Gastrocnemius medialis (tissue), 4 donors: ENCODE data around the gene GAR1. TPM values are rescaled to one million over a fixed set of nuclear protein-coding genes. Genes with fewer than 3 reads are reported as not detected.

Experiments
- ATAC-seq, 2 donors: fragments of 150-250 bp; one replicate each; pipeline ENCODE4 v1.9.1; 2016
- DNase-seq, 2 donors: peaks; one replicate each; pipeline ENCODE4 v3.0.0-alpha.2; 2019
- H3K27ac ChIP-seq, 4 donors: fragments of 200-600 bp; sonication (generic); 1 replicate in 1 of 4; 2 replicates in 3 of 4; pipeline ENCODE4 v1.5.1; 2016 to 2018; ENCODE audit warnings: mild to moderate bottlenecking in 2 of 4, moderate library complexity in 1 of 4
- H3K27me3 ChIP-seq, 3 donors: fragments of 200-600 bp; sonication (generic) in 2 of 3; 1 replicate in 1 of 3; 2 replicates in 2 of 3; pipeline versions ENCODE4 v1.5.1 to v1.6.0; 2016 to 2019; ENCODE audit warnings: mild to moderate bottlenecking in 1 of 3, moderate library complexity in 1 of 3
- H3K36me3 ChIP-seq, 2 donors: fragments of 200-600 bp; sonication (generic) in 1 of 2; one replicate each; pipeline ENCODE4 v1.5.1; 2017 to 2018
- H3K4me1 ChIP-seq, 2 donors: fragments of 200-600 bp; sonication (generic) in 1 of 2; one replicate each; pipeline ENCODE4 v1.5.1; 2016 to 2017; ENCODE audit warnings: mild to moderate bottlenecking in 2 of 2
- H3K4me3 ChIP-seq, 4 donors: fragments of 200-600 bp; sonication (generic) in 3 of 4; 1 replicate in 1 of 4; 2 replicates in 3 of 4; pipeline ENCODE4 v1.5.1; 2016 to 2019; ENCODE audit warnings: mild to moderate bottlenecking in 2 of 4
- H3K9me3 ChIP-seq, 3 donors: fragments of 200-600 bp; sonication (generic) in 2 of 3; 1 replicate in 1 of 3; 2 replicates in 2 of 3; pipeline ENCODE4 v1.5.1; 2016 to 2019
- POLR2A ChIP-seq, 2 donors: fragments of 450-650 bp; IDR thresholded peaks; one replicate each; pipeline ENCODE4 v1.6.1; 2017; ENCODE audit warnings: antibody characterized with exemption in 2 of 2, mild to moderate bottlenecking in 2 of 2, moderate library complexity in 2 of 2
- in situ Hi-C, 4 donors: fragments of 200-750 bp; cut with MboI; loops; one replicate each; pipeline versions ENCODE4 v1.15.0 to v1.8.0; 2017; ENCODE audit warnings: low sequenced_read_pairs in 4 of 4
- intact Hi-C: fragments of 100-400 bp; cut with DNase I; formaldehyde crosslinking; loops from one replicate; pipeline ENCODE4 v1.15.1; 2023; ENCODE audit warnings: low total_unique reads
- total RNA-seq, 4 donors: library from RNA; depleted of rRNA; stranded (reverse); fragments of >200 nt; gene quantifications; one replicate each; pipeline versions ENCODE4 v1.1.0 to v1.2.3, GENCODE V29; 2016
- TF ChIP-seq, protein P1 (sequence below), 5 experiments: fragments of 450-650 bp in 3 of 5; fragments of 200-600 bp in 2 of 5; sonication (generic) in 2 of 5; IDR thresholded peaks in 4 of 5; conservative IDR thresholded peaks in 1 of 5; 1 replicate in 4 of 5; 2 replicates in 1 of 5; pipeline ENCODE4 v1.5.1; 2016 to 2019; ENCODE audit warnings: antibody characterized with exemption in 5 of 5, mild to moderate bottlenecking in 3 of 5, moderate library complexity in 3 of 5

Gene GAR1
- total RNA-seq, 4 donors from 2014 or later = 2.8 to 7.2 (median 3.5) TPM

DNA sequence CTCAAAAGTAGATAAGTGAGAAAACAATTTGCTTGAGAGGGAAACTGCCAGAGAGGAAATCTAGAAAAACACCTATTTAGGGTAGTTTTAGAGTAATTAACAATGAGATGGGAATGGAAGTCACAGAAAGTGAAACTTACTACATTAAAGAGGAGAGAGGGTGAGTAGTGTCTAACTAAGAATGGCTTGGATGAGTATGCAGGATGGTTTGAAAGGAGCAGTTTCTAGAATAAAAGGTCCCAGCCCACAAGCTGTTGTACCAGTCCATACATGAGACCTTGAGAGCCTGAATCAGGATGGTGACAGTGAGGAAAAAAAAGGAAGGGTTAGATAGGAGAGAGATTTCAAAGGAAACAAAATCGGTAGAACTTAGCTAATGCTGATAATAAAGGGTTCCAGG, 1.3 kb downstream of the GAR1 start:
- in situ Hi-C loops (loop anchor here (10.0 to 25.0 kb wide), 4 partner anchors 82 to 392 kb away; partner anchors contain the start of genes CASP6 (in 1 of the 4) and PLA2G12A (in 1 of the 4)), intact Hi-C loops (loop anchor here (5.0 kb wide), 3 partner anchors 115 to 385 kb away; partner anchors contain the start of genes CASP6 and SEC24B)
- TF ChIP-seq POLR2A (IDR thresholded peaks at IDR 0.05) = no peak
- TF ChIP-seq, protein P1, sequence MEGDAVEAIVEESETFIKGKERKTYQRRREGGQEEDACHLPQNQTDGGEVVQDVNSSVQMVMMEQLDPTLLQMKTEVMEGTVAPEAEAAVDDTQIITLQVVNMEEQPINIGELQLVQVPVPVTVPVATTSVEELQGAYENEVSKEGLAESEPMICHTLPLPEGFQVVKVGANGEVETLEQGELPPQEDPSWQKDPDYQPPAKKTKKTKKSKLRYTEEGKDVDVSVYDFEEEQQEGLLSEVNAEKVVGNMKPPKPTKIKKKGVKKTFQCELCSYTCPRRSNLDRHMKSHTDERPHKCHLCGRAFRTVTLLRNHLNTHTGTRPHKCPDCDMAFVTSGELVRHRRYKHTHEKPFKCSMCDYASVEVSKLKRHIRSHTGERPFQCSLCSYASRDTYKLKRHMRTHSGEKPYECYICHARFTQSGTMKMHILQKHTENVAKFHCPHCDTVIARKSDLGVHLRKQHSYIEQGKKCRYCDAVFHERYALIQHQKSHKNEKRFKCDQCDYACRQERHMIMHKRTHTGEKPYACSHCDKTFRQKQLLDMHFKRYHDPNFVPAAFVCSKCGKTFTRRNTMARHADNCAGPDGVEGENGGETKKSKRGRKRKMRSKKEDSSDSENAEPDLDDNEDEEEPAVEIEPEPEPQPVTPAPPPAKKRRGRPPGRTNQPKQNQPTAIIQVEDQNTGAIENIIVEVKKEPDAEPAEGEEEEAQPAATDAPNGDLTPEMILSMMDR (IDR thresholded peaks at IDR 0.05 in 4 of 5, conservative IDR thresholded peaks at IDR 0.05 in 1 of 5) = no peak
- Histone ChIP-seq H3K27ac (no peak overlapping the region), H3K4me3 (peak overlapping the region in 1 of 4 donors; percentile 89), H3K27me3 (no peaks in the 10 kb centered on the region), H3K4me1 (peaks cover 14 to 22% of the 10 kb centered on the region in 2 donors), H3K9me3 (no peaks in the 10 kb centered on the region), H3K36me3 (peaks cover 0 to 22% of the 10 kb centered on the region in 2 donors)
- no peak for DNase-seq
- no peak for ATAC-seq

DNA sequence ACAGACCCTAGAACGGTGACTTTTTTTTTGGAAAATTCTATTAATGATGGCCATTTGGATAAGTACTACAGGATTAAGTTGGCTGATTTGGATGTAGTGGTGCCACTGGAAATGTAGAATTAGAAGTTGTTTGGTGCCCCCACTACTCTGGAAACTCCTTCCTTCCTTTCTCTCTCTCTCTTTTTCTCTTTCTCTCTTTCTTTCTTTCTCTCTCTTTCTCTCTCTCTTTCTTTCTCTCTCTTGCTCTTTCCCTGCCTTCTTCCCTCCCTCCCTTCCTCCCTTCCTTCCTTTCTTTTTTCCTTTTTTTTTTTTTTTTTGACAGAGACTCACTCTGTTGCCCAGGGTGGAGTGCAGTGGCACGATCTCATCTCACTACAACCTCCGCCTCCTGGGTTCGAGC, 2.7 kb downstream of the GAR1 start:
- DNase-seq (no peak), ATAC-seq (no peak)
- TF ChIP-seq, protein P1 (IDR thresholded peaks at IDR 0.05 in 4 of 5, conservative IDR thresholded peaks at IDR 0.05 in 1 of 5) = no peak
- TF ChIP-seq POLR2A (IDR thresholded peaks at IDR 0.05) = no peak
- Histone ChIP-seq H3K4me3 (no peak overlapping the region), H3K4me1 (peaks cover 14 to 22% of the 10 kb centered on the region in 2 donors), H3K27ac (no peak overlapping the region), H3K9me3 (no peaks in the 10 kb centered on the region), H3K27me3 (no peaks in the 10 kb centered on the region), H3K36me3 (peaks cover 0 to 34% of the 10 kb centered on the region in 2 donors)
- in situ Hi-C loops (loop anchor here (10.0 to 25.0 kb wide), 4 partner anchors 83 to 393 kb away; partner anchors contain the start of genes CASP6 (in 1 of the 4) and PLA2G12A (in 1 of the 4)), intact Hi-C loops (loop anchor here (5.0 kb wide), 3 partner anchors 116 to 386 kb away; partner anchors contain the start of genes CASP6 and SEC24B)

DNA sequence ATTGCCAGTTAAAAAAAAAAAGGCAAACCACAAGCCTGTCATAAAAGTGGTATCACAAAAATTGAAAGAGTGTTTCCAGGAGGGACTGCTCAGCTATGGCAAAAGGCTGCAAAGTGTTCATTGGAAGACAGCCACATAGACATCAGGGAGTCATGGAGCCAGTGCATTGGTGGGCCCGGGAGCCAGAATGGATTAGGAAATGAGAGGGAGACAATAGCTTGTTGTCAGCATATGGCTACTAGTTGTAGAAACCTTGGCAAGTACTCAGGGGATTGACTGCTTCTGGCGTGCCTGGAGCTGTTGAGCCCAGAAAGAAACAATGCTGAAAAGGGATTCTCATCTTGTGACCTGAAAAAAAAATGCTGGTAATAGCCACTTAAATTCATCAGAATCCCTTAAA, 5.0 kb downstream of the GAR1 start:
- intact Hi-C loops = no loop called here
- peaks cover 0 to 56% of the 10 kb centered on the region in 2 donors for H3K36me3 ChIP-seq
- ATAC-seq = no peak

DNA sequence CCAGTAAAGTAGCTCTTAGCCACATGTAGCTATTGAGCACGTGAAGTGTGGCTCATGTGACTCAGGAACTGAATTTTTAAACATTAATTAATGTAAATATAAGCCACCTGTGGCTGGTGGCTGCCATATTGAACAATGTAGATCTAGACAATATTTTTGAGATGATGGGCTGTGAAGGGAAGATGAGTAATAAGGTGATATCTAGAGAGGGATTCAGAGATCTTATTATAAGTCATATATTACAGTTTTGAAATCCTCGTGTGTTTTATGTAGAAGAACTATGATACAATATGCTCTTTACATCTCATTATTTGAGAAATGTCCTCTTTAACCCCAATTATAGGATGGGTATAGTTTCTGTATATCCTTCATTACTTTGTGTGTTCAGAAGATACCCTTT, 5.6 kb downstream of the GAR1 start:
- no peak for TF ChIP-seq POLR2A (IDR thresholded peaks at IDR 0.05)
- TF ChIP-seq, protein P1 (IDR thresholded peaks at IDR 0.05 in 4 of 5, conservative IDR thresholded peaks at IDR 0.05 in 1 of 5) = no peak
- Histone ChIP-seq H3K27ac (no peak overlapping the region), H3K36me3 (peaks cover 0 to 56% of the 10 kb centered on the region in 2 donors), H3K9me3 (no peaks in the 10 kb centered on the region), H3K4me1 (peaks cover 9 to 11% of the 10 kb centered on the region in 2 donors), H3K27me3 (no peaks in the 10 kb centered on the region), H3K4me3 (no peak overlapping the region)
- DNase-seq = no peak
- in situ Hi-C loops (loop anchor here in 1 of 4 donors (25.0 kb wide), 1 partner anchor 109 kb away; the partner anchor contains the start of gene CASP6), intact Hi-C loops (no loop called here)
- no peak for ATAC-seq

More for the DNA sequence above, 5.0 kb downstream of the GAR1 start:
- in situ Hi-C loops = loop anchor here in 1 of 4 donors (25.0 kb wide), 1 partner anchor 108 kb away; the partner anchor contains the start of gene CASP6
- H3K9me3 ChIP-seq = no peaks in the 10 kb centered on the region
- H3K27ac ChIP-seq = no peak overlapping the region
- no peak overlapping the region for H3K4me3 ChIP-seq
- peaks cover 14 to 15% of the 10 kb centered on the region in 2 donors for H3K4me1 ChIP-seq
- H3K27me3 ChIP-seq = no peaks in the 10 kb centered on the region
- TF ChIP-seq POLR2A (IDR thresholded peaks at IDR 0.05) = no peak
- TF ChIP-seq, protein P1 (IDR thresholded peaks at IDR 0.05 in 4 of 5, conservative IDR thresholded peaks at IDR 0.05 in 1 of 5) = no peak
- no peak for DNase-seq
